Gastrocnemius medialis (tissue), 4 donors: ENCODE data around the gene OR6C70.

ENCODE experiments used
- POLR2A ChIP-seq, 2 donors: fragments of 450-650 bp; IDR thresholded peaks; one replicate each; pipeline ENCODE4 v1.6.1; 2017; ENCODE audit warnings: antibody characterized with exemption in 2 of 2, mild to moderate bottlenecking in 2 of 2, moderate library complexity in 2 of 2
- TF ChIP-seq, protein P1 (sequence below), 5 experiments: fragments of 450-650 bp in 3 of 5; fragments of 200-600 bp in 2 of 5; sonication (generic) in 2 of 5; IDR thresholded peaks in 4 of 5; conservative IDR thresholded peaks in 1 of 5; 1 replicate in 4 of 5; 2 replicates in 1 of 5; pipeline ENCODE4 v1.5.1; 2016 to 2019; ENCODE audit warnings: antibody characterized with exemption in 5 of 5, mild to moderate bottlenecking in 3 of 5, moderate library complexity in 3 of 5

- TF ChIP-seq POLR2A (IDR thresholded peaks at IDR 0.05), result no peak
- TF ChIP-seq, protein P1, sequence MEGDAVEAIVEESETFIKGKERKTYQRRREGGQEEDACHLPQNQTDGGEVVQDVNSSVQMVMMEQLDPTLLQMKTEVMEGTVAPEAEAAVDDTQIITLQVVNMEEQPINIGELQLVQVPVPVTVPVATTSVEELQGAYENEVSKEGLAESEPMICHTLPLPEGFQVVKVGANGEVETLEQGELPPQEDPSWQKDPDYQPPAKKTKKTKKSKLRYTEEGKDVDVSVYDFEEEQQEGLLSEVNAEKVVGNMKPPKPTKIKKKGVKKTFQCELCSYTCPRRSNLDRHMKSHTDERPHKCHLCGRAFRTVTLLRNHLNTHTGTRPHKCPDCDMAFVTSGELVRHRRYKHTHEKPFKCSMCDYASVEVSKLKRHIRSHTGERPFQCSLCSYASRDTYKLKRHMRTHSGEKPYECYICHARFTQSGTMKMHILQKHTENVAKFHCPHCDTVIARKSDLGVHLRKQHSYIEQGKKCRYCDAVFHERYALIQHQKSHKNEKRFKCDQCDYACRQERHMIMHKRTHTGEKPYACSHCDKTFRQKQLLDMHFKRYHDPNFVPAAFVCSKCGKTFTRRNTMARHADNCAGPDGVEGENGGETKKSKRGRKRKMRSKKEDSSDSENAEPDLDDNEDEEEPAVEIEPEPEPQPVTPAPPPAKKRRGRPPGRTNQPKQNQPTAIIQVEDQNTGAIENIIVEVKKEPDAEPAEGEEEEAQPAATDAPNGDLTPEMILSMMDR (IDR thresholded peaks at IDR 0.05 in 4 of 5, conservative IDR thresholded peaks at IDR 0.05 in 1 of 5), result no peak
Observed at GRCh38 chr12:55469291-55469690, 647 bp downstream of the OR6C70 start.
